SK-N-MC (cell line): Measurements from ENCODE around the gene ZKSCAN2.

Experiments used
- EZH2 ChIP-seq: fragments of 200-600 bp; sonication (generic); IDR thresholded peaks from one replicate; pipeline ENCODE4 v1.6.1; 2017; ENCODE audit warnings: antibody characterized with exemption
- POLR2AphosphoS5 ChIP-seq: IDR thresholded peaks from 2 replicates; pipeline ENCODE4 v1.6.1; 2012; ENCODE audit warnings: mild to moderate bottlenecking, low read depth, low read length, borderline replicate concordance

DNA sequence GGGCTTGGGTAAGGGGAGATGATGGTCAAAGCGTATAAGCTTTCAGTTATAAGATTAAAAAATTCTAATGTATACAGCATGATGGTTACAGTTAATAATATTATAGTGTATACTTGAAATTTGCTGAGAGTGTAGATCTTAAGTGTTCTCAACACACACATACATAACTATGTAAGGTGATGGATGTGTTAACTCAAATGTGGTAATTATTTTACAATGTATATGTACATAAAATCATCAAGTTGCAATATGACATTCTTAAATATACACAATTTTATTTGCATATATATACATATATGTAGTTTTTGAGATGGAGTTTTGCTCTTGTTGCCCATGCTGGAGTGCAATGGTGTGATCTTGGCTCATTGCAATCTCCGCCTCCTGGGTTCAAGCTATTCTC lies 7.2 kb downstream of the ZKSCAN2 start:
- no peak for TF ChIP-seq POLR2AphosphoS5
- no peak for TF ChIP-seq EZH2
